Prostate gland (tissue), 2 donors: ENCODE measurements around the gene HOXA13.

Experiments
- POLR2A ChIP-seq: fragments of 450-650 bp; IDR thresholded peaks from one replicate; pipeline ENCODE4 v1.6.1; 2016; ENCODE audit warnings: antibody characterized with exemption, mild to moderate bottlenecking
- POLR2AphosphoS5 ChIP-seq: sonication (generic); formaldehyde crosslinking; IDR thresholded peaks from one replicate; pipeline ENCODE4 v1.6.1; 2017; ENCODE audit warnings: antibody characterized with exemption
- TF ChIP-seq, protein P1 (sequence below), 4 experiments: fragments of 200-600 bp in 2 of 4; fragments of 450-650 bp in 2 of 4; sonication (generic) in 2 of 4; IDR thresholded peaks; 1 replicate in 3 of 4; 2 replicates in 1 of 4; pipeline ENCODE4 v1.5.1; 2016 to 2019; ENCODE audit warnings: antibody characterized with exemption in 4 of 4, mild to moderate bottlenecking in 2 of 4, moderate library complexity in 2 of 4

DNA sequence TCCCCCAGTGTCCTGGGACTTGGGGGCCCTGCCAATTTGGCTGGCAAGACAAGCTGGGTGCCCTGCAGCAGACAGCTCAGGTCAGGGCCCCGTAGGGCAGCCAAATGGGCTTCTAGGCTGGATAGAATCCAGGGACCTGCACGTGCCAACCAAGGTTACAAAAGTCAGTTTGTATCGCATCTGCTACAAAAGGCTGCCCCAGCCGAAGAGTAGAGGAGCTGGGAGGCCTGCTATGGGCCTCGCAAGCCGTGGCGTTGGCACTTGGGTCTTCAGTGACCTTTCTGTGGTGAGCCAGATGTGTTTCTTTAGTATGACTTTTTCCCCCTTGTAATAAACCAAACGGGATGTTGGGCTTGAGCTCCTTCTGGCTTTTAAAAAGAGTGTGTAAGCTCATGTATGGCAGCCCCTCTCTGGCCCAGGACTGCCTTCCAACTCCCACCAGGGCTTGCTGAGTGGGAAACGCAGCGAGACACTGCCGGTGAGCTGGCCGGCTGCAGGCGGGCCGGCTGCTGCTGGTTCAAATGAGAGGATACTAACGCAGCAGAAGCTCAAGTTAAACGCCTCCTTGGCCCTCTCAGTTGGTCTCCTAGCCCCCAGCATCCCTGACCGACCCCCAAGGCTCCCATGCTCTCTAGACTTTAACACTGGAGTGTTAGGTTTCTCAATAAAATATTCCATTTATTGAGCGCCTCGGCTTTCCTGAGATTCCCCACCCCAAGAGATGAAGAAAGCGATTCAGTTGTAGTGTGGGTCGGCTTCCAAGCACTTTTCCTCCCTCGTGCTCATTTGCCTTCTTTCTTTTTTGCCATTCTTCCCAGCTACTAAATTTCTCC, 22.7 kb downstream of the HOXA13 start:
- TF ChIP-seq POLR2AphosphoS5, result no peak
- TF ChIP-seq, protein P1, sequence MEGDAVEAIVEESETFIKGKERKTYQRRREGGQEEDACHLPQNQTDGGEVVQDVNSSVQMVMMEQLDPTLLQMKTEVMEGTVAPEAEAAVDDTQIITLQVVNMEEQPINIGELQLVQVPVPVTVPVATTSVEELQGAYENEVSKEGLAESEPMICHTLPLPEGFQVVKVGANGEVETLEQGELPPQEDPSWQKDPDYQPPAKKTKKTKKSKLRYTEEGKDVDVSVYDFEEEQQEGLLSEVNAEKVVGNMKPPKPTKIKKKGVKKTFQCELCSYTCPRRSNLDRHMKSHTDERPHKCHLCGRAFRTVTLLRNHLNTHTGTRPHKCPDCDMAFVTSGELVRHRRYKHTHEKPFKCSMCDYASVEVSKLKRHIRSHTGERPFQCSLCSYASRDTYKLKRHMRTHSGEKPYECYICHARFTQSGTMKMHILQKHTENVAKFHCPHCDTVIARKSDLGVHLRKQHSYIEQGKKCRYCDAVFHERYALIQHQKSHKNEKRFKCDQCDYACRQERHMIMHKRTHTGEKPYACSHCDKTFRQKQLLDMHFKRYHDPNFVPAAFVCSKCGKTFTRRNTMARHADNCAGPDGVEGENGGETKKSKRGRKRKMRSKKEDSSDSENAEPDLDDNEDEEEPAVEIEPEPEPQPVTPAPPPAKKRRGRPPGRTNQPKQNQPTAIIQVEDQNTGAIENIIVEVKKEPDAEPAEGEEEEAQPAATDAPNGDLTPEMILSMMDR (IDR thresholded peaks at IDR 0.05), result no peak
- no peak for TF ChIP-seq POLR2A
